Activated CD8-positive, alpha-beta T cell treated with anti-CD3 and anti-CD28 coated beads for 36 hours (primary cell): ENCODE measurements around the gene TIE1. TPM values are rescaled to one million over a fixed set of nuclear protein-coding genes. Genes with fewer than 3 reads are reported as not detected.

ENCODE experiments used
- ATAC-seq: fragments of 200-7000 bp; cut with Tn5 transposase; one replicate; pipeline ENCODE4 v1.10.0; 2021; ENCODE audit warnings: mild to moderate bottlenecking, moderate library complexity
- CTCF ChIA-PET: fragments of 350-600 bp; sonication (Branson Sonifier 250); formaldehyde crosslinking; loops from one replicate; lab custom pipeline; 2021; ENCODE audit warnings: antibody characterized with exemption; lab: Charles Lee
- POLR2A ChIA-PET: fragments of 350-600 bp; sonication (Branson Sonifier 250); formaldehyde crosslinking; loops from one replicate; lab custom pipeline; 2021; ENCODE audit warnings: antibody characterized with exemption; lab: Charles Lee
- DNase-seq: peaks from one replicate; pipeline ENCODE4 v3.0.0-alpha.2; 2020
- H3K27ac Mint-ChIP-seq: one replicate; pipeline ENCODE4 v1.8.0; 2021; ENCODE audit warnings: mild to moderate bottlenecking, mixed read lengths
- H3K27me3 Mint-ChIP-seq: one replicate; pipeline ENCODE4 v1.8.0; 2021; ENCODE audit warnings: mixed read lengths
- H3K36me3 Mint-ChIP-seq: one replicate; pipeline ENCODE4 v1.8.0; 2021; ENCODE audit warnings: low read depth, mixed read lengths
- H3K4me1 Mint-ChIP-seq: one replicate; pipeline ENCODE4 v1.8.0; 2021; ENCODE audit warnings: low read depth, mixed read lengths
- H3K4me3 Mint-ChIP-seq: one replicate; pipeline ENCODE4 v1.8.0; 2021; ENCODE audit warnings: mild to moderate bottlenecking, moderate library complexity, mixed read lengths
- H3K9me3 Mint-ChIP-seq: one replicate; pipeline ENCODE4 v1.8.0; 2021; ENCODE audit warnings: mixed read lengths
- CTCF ChIP-seq: fragments of 200-600 bp; IDR thresholded peaks from one replicate; pipeline ENCODE4 v1.8.0; 2022; ENCODE audit warnings: antibody characterized with exemption, mild to moderate bottlenecking
- intact Hi-C: fragments of 100-400 bp; cut with micrococcal nuclease; formaldehyde crosslinking; loops from one replicate; pipeline ENCODE4 v1.10.0; 2022
- total RNA-seq, 2 experiments: library from RNA; stranded (reverse); gene quantifications; one replicate each; pipeline ENCODE4 v1.2.3, GENCODE V29; 2021

The TIE1 gene
- total RNA-seq, 2 experiments from 2014 or later: 0.25 TPM; not detected in 1

DNA sequence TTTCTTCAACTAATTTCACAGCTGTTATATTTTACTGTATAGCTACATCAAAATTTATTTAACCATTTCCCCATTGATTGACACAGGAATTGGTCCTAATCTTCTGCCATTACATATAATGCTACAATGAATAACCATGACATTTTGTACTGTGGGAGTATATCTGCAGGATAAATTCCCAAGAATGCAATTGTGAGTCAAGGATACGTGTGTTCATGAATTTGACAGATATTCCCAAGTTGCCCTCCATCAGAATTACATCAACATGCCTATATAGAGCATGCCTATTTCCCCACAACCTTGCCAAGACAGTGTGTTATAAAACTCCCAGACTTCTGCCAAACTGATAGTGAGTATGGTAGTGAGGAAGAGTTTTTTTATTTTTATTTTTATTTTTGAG, 2.7 kb upstream of the TIE1 start:
- no peak for ATAC-seq
- Mint-ChIP-seq H3K36me3 (no peaks in the 10 kb centered on the region), H3K4me3 (no peak overlapping the region), H3K27me3 (no peaks in the 10 kb centered on the region), H3K9me3 (no peaks in the 10 kb centered on the region), H3K27ac (no peak overlapping the region), H3K4me1 (peaks cover 14% of the 10 kb centered on the region)
- CTCF ChIA-PET: no interaction called here
- intact Hi-C loops: no loop called here
- TF ChIP-seq CTCF: no peak
- no peak for DNase-seq
- POLR2A ChIA-PET: no interaction called here

- no peak for TF ChIP-seq CTCF
- Mint-ChIP-seq H3K9me3 (no peaks in the 10 kb centered on the region), H3K27me3 (no peaks in the 10 kb centered on the region), H3K4me1 (peaks cover 14% of the 10 kb centered on the region), H3K4me3 (no peak overlapping the region), H3K36me3 (no peaks in the 10 kb centered on the region), H3K27ac (no peak overlapping the region)
- intact Hi-C loops: no loop called here
- ChIA-PET POLR2A (interaction anchor here (0.7 kb wide), 1 partner anchor 425 kb away, joined by 3 read pairs; no protein-coding TSS in a partner anchor), CTCF (no interaction called here)
- no peak for DNase-seq
- no peak for ATAC-seq
Measured at GRCh38 chr1:43299101-43299500, 1.7 kb upstream of the TIE1 start.

GRCh38 chr1:43302201-43302600, 1.4 kb downstream of the TIE1 start:
- Mint-ChIP-seq H3K4me1 (no peaks in the 10 kb centered on the region), H3K4me3 (no peak overlapping the region), H3K27me3 (no peaks in the 10 kb centered on the region), H3K9me3 (no peaks in the 10 kb centered on the region), H3K36me3 (no peaks in the 10 kb centered on the region), H3K27ac (no peak overlapping the region)
- ATAC-seq (no peak), DNase-seq (no peak)
- TF ChIP-seq CTCF: no peak
- POLR2A ChIA-PET: no interaction called here
- intact Hi-C loops: no loop called here
- CTCF ChIA-PET: no interaction called here

DNA sequence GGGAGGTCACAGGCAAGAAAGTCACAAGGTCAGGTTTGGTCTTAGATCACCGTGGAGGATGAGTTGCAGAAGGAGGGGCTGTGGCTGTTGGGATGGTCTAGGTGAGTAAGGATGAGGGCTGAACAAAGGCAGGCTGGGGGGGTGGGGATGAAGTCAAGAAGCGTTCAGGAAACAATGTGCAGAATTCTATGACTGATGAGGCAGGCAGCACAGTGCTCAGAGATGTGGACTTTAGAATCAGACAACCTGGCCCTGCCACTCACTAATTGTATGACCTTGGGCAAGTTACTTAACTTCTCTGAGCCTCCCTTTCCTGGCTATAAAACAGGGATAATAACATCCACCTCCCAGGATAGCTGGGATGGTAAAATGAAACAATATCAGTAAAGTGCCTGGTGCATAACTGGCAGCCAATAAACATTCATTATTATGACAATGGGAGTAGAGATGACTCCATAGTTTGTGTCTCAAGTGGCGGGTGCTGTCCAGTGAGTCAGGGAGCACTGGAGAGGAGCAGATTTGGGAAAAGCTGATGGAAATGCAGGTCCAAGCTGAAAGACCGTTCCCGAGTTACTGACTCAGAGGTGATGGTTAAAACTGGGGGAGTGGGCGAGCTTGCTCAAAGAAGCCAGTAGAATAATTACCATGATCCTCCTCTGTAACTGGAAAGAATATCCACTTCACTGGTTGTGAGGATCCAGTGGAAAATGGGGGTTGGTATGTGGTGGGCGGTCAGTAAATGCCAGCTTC, 2.1 kb downstream of the TIE1 start:
- Mint-ChIP-seq H3K27me3 (no peaks in the 10 kb centered on the region), H3K27ac (no peak overlapping the region), H3K9me3 (no peaks in the 10 kb centered on the region), H3K4me3 (no peak overlapping the region), H3K36me3 (no peaks in the 10 kb centered on the region), H3K4me1 (no peaks in the 10 kb centered on the region)
- ChIA-PET POLR2A (no interaction called here), CTCF (interaction anchor here (1.0 kb wide), 1 partner anchor 76 kb away, joined by 3 read pairs; no protein-coding TSS in a partner anchor)
- TF ChIP-seq CTCF: no peak
- ATAC-seq (no peak), DNase-seq (no peak)
- intact Hi-C loops: no loop called here
